HG03520 (cell line): ENCODE measurements around the gene BAG2.

ENCODE experiments used
- ATAC-seq: cut with Tn5 transposase; IDR thresholded peaks from one replicate; pipeline ENCODE4 v1.9.1; 2021; ENCODE audit warnings: mild to moderate bottlenecking, moderate library complexity; ENCODE audit not compliant: unreplicated experiment

The BAG2 gene

GRCh38 chr6:57173886-57174510, 1.9 kb downstream of the BAG2 start:
- ATAC-seq: no peak

GRCh38 chr6:57174511-57174907, 2.4 kb downstream of the BAG2 start:
- ATAC-seq: no peak

- ATAC-seq: no peak
Measured at GRCh38 chr6:57177545-57178265, 5.6 kb downstream of the BAG2 start.

- ATAC-seq: no peak
Measured at GRCh38 chr6:57180596-57180995, 8.5 kb downstream of the BAG2 start.

- ATAC-seq: no peak
Measured at GRCh38 chr6:57182017-57182432, 9.9 kb downstream of the BAG2 start.

- no peak for ATAC-seq
Measured at GRCh38 chr6:57183336-57183735, 11.2 kb downstream of the BAG2 start.

- no peak for ATAC-seq
Measured at GRCh38 chr6:57190140-57190539, 18.0 kb downstream of the BAG2 start.

- no peak for ATAC-seq
Measured at GRCh38 chr6:57193177-57193576, 21.1 kb downstream of the BAG2 start.

GRCh38 chr6:57195457-57195856, 23.3 kb downstream of the BAG2 start:
- ATAC-seq: no peak

GRCh38 chr6:57198926-57199636, 27.0 kb downstream of the BAG2 start:
- ATAC-seq: no peak

GRCh38 chr6:57201718-57202117, 29.6 kb downstream of the BAG2 start:
- ATAC-seq: no peak

GRCh38 chr6:57205550-57206328, 33.6 kb downstream of the BAG2 start:
- ATAC-seq: no peak

GRCh38 chr6:57207141-57207540, 35.0 kb downstream of the BAG2 start:
- no peak for ATAC-seq

- no peak for ATAC-seq
Measured at GRCh38 chr6:57207872-57208271, 35.7 kb downstream of the BAG2 start.

- ATAC-seq: no peak
Measured at GRCh38 chr6:57209030-57209429, 36.9 kb downstream of the BAG2 start.

GRCh38 chr6:57210060-57210459, 37.9 kb downstream of the BAG2 start:
- no peak for ATAC-seq

- ATAC-seq: no peak
Measured at GRCh38 chr6:57215260-57215659, 43.1 kb downstream of the BAG2 start.

GRCh38 chr6:57216235-57217101, 44.3 kb downstream of the BAG2 start:
- ATAC-seq: no peak

- ATAC-seq: no peak
Measured at GRCh38 chr6:57217270-57217669, 45.1 kb downstream of the BAG2 start.

GRCh38 chr6:57220083-57220703, 48.1 kb downstream of the BAG2 start:
- ATAC-seq: no peak
